Pancreas (tissue), 10 donors: ENCODE measurements around the gene LCN15. TPM values are rescaled to one million over a fixed set of nuclear protein-coding genes. Genes with fewer than 3 reads are reported as not detected.
"Not testable (repeated sequence)": the region's sequence is repeated elsewhere in the genome, so short reads cannot be mapped to it uniquely, and the experiment has no call there.

Experiments
- ATAC-seq, 4 donors: fragments of 200-7000 bp; cut with Tn5 transposase; one replicate each; pipeline versions ENCODE4 v1.8.0 to v1.9.1; 2020; ENCODE audit warnings: mild to moderate bottlenecking in 4 of 4, moderate library complexity in 4 of 4
- DNase-seq, 6 donors: peaks; one replicate each; pipeline ENCODE4 v3.0.0-alpha.2; 2020
- FAIRE-seq: peaks from 2 replicates; lab custom pipeline; 2012; peaks lifted over from hg19 to GRCh38; lab: Jason Lieb, UNC
- H3K27ac ChIP-seq, 4 donors: fragments of 200-600 bp; sonication (generic); 1 replicate in 3 of 4; 2 replicates in 1 of 4; pipeline versions ENCODE4 v1.5.0 to v1.8.0; 2020
- H3K27me3 ChIP-seq, 4 donors: fragments of 200-600 bp; one replicate each; pipeline ENCODE4 v1.8.0; 2021
- H3K36me3 ChIP-seq, 3 donors: fragments of 200-600 bp; sonication (generic) in 1 of 3; one replicate each; pipeline versions ENCODE4 v1.5.0 to v1.8.0; 2020 to 2021
- H3K4me1 ChIP-seq, 3 donors: fragments of 200-600 bp; one replicate each; pipeline ENCODE4 v1.8.0; 2021
- H3K4me3 ChIP-seq, 4 donors: fragments of 200-600 bp; sonication (generic) in 2 of 4; one replicate each; pipeline versions ENCODE4 v1.5.0 to v1.8.0; 2020 to 2021
- H3K9me3 ChIP-seq, 4 donors: fragments of 200-600 bp; one replicate each; pipeline ENCODE4 v1.8.0; 2021
- WGBS, 2 donors: extraction: QIAGEN DNeasy Blood & Tissue Kit; methylation state at CpG; one replicate each; pipeline ENCODE4 v1.1.7; 2013; 5-methylcytosine and 5-hydroxymethylcytosine counted together
- intact Hi-C, 3 donors: fragments of 100-400 bp; cut with DNase I; formaldehyde crosslinking; loops; one replicate each; pipeline versions ENCODE4 v1.11.1 to v1.14.2; 2022
- polyA plus RNA-seq, 2 donors: library from polyadenylated mRNA; stranded (reverse); fragments of 200-250 nt; gene quantifications; one replicate each; pipeline ENCODE4 v1.2.3, GENCODE V29; 2013
- total RNA-seq, 6 donors: library from RNA; stranded (reverse); fragmentation: NEBNext Ultra II Directional in 4 of 6; extraction: Animal tissue kit (Norgen Biotek cat#: 25700) in 4 of 6; gene quantifications; one replicate each; pipeline versions ENCODE4 v1.2.1 to v1.2.4, GENCODE V29; 2021 to 2023
- TF ChIP-seq, protein P1 (sequence below), 4 donors: fragments of 200-600 bp; sonication (generic) in 3 of 4; IDR thresholded peaks; one replicate each; pipeline versions ENCODE4 v1.5.0 to v1.8.0; 2021; ENCODE audit warnings: antibody characterized with exemption in 4 of 4
- donor health status: healthy with polysubstance abuse.
- donor health status: DM: no; HTN: no; CAD: no; lungs with moderate emphysema.
- donor health status: DM: no; HTN: no; CAD: no.
- donor health status: control.
- donor health status: control.
- donor health status: Bipolar disorder and iron deficiency.
- donor health status: DM: yes; HTN: yes; CAD: no.
- donor health status: DM: no; HTN: no; CAD: no.
- donor health status: DM: no; HTN: no; CAD: no.
- donor health status: DM: yes; HTN: yes; CAD: no.

Gene LCN15
- total and polyA plus RNA-seq, 8 donors: not detected

DNA sequence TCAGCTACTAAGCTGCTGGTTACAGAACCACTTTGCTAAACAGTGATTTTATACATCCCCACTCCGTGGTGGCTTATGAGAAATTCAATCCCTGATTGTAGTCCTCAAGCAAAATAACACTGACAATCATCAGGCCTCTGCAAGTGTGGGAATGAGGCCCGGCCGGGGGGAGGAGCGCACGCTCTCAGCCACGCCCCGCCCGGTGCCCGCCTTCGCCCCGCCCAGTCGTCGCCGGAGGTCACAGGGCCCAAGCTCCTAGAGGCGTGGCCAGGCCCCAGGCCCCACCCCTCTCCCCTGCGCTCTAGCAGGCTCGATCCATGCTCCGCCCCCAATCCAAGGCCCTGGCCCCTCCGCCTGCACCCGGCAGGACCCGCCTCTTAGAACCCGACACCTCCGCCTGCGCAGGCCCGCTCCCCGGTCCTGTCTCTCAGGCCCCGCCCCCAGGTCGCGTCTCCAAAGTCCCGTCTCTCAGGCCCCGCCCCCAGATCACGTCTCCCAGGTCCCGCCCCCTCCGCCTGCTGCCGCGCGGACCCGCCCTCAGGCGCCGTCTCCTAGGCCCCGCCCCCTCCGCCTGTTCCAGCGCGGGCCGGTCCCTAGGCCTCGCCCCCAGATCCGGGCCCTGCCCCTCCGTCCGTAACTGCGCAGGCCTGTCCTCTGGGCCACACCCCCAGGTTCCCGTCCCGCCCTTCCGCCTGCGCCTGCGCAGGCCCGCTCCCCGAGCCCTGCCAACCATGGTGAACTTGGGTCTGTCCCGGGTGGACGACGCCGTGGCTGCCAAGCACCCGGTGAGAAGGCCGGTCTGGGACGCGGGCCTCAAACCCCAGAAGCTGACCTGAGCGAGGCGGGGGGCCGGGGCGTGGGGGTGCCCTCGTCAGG lies 26.6 kb upstream of the LCN15 start, which contains the start of gene TMEM141:
Gene TMEM141, plus strand, starts transcription at position 705 of the 876 bp plus-strand sequence. Its CDS starts 27 bp downstream, at position 732.
- intact Hi-C loops: loop anchor here in 2 of 3 donors (10.0 kb wide), 2 partner anchors 54 to 154 kb away; partner anchors contain the start of genes AJM1 (in 1 of the 2), C8G (in 1 of the 2), FBXW5 (in 1 of the 2) and PHPT1 (in 1 of the 2)
- no peaks in the 10 kb centered on the region for H3K36me3 ChIP-seq
- DNase-seq (peak; percentile 99 to 100 (median 100)), ATAC-seq (peak; percentile 86 to 93 (median 88)), FAIRE-seq (no peak)
- H3K4me3 ChIP-seq: peak within 1 kb of the TSS; percentile 22 to 69 (median 52)
- WGBS, 2 donors: 0 to 1% methylated on average over 56 to 70 of the region's 70 CpGs
- TF ChIP-seq, protein P1, sequence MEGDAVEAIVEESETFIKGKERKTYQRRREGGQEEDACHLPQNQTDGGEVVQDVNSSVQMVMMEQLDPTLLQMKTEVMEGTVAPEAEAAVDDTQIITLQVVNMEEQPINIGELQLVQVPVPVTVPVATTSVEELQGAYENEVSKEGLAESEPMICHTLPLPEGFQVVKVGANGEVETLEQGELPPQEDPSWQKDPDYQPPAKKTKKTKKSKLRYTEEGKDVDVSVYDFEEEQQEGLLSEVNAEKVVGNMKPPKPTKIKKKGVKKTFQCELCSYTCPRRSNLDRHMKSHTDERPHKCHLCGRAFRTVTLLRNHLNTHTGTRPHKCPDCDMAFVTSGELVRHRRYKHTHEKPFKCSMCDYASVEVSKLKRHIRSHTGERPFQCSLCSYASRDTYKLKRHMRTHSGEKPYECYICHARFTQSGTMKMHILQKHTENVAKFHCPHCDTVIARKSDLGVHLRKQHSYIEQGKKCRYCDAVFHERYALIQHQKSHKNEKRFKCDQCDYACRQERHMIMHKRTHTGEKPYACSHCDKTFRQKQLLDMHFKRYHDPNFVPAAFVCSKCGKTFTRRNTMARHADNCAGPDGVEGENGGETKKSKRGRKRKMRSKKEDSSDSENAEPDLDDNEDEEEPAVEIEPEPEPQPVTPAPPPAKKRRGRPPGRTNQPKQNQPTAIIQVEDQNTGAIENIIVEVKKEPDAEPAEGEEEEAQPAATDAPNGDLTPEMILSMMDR (IDR thresholded peaks at IDR 0.05): no peak
- H3K4me1 ChIP-seq: peaks cover 23 to 40% (median 24%) of the 10 kb centered on the region in 3 donors
- no peaks in the 10 kb centered on the region for H3K27me3 ChIP-seq
- H3K27ac ChIP-seq: peak within 1 kb of the TSS; percentile 90 to 96 (median 94)
- H3K9me3 ChIP-seq: no peaks in the 10 kb centered on the region

DNA sequence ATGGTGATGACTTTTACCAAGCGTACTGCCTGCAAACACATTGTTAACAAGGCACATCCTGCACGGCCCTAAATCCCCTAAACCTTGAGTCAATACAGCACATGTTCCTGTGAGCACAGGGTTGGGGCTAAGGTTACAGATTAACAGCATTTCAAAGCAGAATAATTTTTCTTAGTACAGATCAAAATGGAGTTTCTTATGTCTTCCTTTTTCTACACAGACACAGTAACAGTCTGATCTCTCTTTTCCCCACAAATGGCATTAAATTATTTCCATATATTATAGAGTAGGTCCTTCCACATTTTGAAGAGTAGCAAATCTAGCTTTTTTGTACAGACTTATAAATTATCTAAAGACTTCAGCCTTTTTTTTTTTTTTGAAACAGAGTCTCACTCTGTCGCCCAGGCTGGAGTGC lies 25.2 kb upstream of the LCN15 start:
- H3K36me3 ChIP-seq: no peaks in the 10 kb centered on the region
- no peaks in the 10 kb centered on the region for H3K27me3 ChIP-seq
- H3K4me3 ChIP-seq: no peak overlapping the region
- 35 to 43% methylated on average over 3 of the region's 3 CpGs for WGBS, 2 donors
- H3K27ac ChIP-seq: peak overlapping the region in 1 of 4 donors; percentile 73
- intact Hi-C loops: loop anchor here in 2 of 3 donors (5.0 kb wide), 1 partner anchor 248 kb away; no protein-coding TSS in a partner anchor
- H3K4me1 ChIP-seq: peaks cover 19 to 40% (median 21%) of the 10 kb centered on the region in 3 donors
- ATAC-seq (no peak), DNase-seq (no peak), FAIRE-seq (no peak)
- TF ChIP-seq, protein P1 (IDR thresholded peaks at IDR 0.05): no peak
- H3K9me3 ChIP-seq: no peaks in the 10 kb centered on the region

DNA sequence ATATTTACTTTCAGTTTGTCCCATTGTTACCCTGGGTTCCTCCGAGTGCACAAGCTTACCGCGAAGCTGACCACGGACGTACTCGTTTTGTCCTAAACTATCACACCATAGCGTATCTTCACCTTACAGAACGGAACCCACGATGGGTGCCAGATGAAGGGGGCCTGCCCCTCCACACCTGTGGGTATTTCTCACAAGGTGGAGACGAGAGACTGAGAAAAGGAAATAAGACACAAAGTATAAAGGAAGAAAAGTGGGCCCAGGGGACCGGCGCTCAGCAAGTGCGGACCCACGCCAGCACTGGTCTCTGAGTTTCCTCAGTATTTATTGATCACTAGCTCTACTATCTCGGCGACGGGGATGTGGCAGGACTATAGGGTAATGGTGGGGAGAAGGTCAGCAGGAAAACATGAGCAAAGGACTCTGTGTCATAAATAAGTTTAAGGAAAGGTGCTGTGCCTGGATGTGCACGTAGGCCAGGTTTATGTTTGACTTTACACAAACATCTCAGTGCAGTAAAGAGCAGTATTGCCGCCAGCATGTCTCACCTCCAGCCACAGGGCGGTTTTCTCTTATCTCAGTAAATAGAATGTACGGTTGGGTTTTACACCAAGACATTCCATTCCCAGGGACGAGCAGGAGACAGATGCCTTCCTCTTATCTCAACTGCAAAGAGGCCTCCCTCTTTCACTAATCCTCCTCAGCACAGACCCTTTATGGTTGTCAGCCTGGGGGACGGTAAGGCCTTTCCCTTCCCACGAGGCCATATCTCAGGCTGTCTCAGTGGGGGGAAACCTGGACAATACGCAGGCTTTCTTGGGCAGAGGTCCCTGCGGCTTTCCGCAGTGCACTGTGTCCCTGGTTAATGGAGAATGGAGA lies 24.6 kb upstream of the LCN15 start:
- intact Hi-C loops: loop anchor here in 2 of 3 donors (5.0 kb wide), 1 partner anchor 248 kb away; no protein-coding TSS in a partner anchor
- ATAC-seq, H3K9me3 ChIP-seq, DNase-seq, H3K4me3 ChIP-seq, FAIRE-seq, H3K36me3 ChIP-seq, H3K27me3 ChIP-seq: not testable (repeated sequence)
- Histone ChIP-seq H3K27ac (peak overlapping the region in 3 of 4 donors; percentile 16 to 73 (median 29)), H3K4me1 (peaks cover 19 to 40% (median 21%) of the 10 kb centered on the region in 3 donors)
- WGBS, 2 donors: 48 to 50% methylated on average over 27 of the region's 27 CpGs

DNA sequence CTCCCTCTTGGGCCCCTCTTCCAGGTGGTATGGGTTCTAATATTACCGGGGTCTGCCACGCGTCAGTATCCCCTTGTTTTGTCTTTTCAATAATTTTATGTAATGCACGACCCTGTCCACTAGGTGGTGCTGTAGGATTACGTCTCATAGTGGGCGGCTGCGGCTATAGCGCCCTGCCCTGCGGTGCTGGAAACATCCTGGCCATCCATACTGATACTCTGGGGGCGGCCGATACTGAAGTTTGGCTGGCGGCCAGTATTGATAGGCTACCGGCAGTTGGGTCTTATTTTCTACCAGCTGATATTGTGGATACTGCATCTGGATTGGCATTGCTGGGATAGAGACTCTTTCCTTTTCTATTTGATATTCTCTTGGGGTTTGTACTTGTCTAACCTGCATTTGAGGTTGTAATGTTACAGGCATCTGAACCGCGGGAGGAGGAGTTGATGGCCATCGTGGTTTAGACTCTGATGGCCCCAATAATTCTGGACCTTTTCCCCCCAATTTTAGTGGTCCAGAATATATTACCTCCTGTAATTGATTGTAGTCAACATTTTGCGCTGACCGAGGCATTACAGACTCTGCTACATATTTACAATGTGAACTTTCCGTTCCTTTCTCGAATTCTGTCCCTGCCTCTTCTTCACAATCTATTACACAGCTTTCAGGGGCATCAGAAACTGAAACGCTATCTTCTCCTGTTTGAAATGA lies 23.5 kb upstream of the LCN15 start:
- ATAC-seq (no peak), FAIRE-seq (no peak), DNase-seq (peak in 5 of 6 donors; percentile 37 to 86 (median 69))
- no peaks in the 10 kb centered on the region for H3K36me3 ChIP-seq
- TF ChIP-seq, protein P1 (IDR thresholded peaks at IDR 0.05): peak; percentile 77 to 87 (median 80)
- intact Hi-C loops: loop anchor here in 2 of 3 donors (5.0 kb wide), 1 partner anchor 249 kb away; no protein-coding TSS in a partner anchor
- peak overlapping the region in 1 of 4 donors; percentile 73 for H3K27ac ChIP-seq
- 12 to 14% methylated on average over 21 of the region's 21 CpGs for WGBS, 2 donors
- H3K27me3 ChIP-seq: no peaks in the 10 kb centered on the region
- no peaks in the 10 kb centered on the region for H3K9me3 ChIP-seq
- peaks cover 19 to 38% (median 20%) of the 10 kb centered on the region in 3 donors for H3K4me1 ChIP-seq
- no peak overlapping the region for H3K4me3 ChIP-seq

DNA sequence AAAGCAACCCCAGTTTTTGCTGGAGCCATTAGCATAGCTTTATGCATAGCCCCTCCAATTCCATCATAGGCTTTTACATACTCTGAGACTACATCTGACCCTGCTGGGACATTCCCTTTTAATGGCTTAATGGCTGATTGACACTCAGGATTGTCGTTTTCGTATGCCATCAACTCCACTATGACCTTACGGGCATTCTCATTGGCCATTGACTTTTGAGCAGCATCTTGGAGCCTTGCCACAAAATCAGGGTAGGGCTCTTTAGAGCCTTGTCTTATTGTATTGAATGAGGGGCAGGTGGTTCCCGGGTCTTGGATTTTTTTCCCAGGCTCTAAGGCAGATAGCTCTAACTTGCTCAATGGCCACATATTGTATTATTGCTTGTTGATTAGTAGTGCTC lies 22.7 kb upstream of the LCN15 start:
- not testable (repeated sequence) for H3K27ac ChIP-seq, H3K4me3 ChIP-seq, DNase-seq, FAIRE-seq, H3K36me3 ChIP-seq, ATAC-seq, H3K9me3 ChIP-seq, H3K27me3 ChIP-seq
- intact Hi-C loops: loop anchor here in 2 of 3 donors (5.0 kb wide), 1 partner anchor 250 kb away; no protein-coding TSS in a partner anchor
- H3K4me1 ChIP-seq: peaks cover 11 to 29% (median 12%) of the 10 kb centered on the region in 3 donors
- WGBS, 2 donors: 22 to 26% methylated on average over 4 of the region's 4 CpGs
